ENCODE results near the gene ASPSCR1. TPM values are rescaled to one million over a fixed set of nuclear protein-coding genes. Genes with fewer than 3 reads are reported as not detected.

ASPSCR1 gene
- total RNA-seq, 2 donors from 2014 or later: 17.9 to 57.4 TPM

- TF ChIP-seq CTCF (IDR thresholded peaks at IDR 0.05) (no peak), POLR2A (IDR thresholded peaks at IDR 0.05) (no peak)
- peak overlapping the region in 1 of 4 donors; percentile 43 for H3K27ac ChIP-seq
- no peaks in the 10 kb centered on the region for H3K36me3 ChIP-seq (replicated peaks in 1 of 2; ENCODE audit: insufficient read depth in 1 of 2, low read depth in 2 of 2)
- intact Hi-C loops (cut with DNase I): no loop called here
- 2 to 6% methylated on average over 10 of the region's 10 CpGs for WGBS, 2 donors
- H3K9me3 ChIP-seq: no peaks in the 10 kb centered on the region
- peaks cover 59% of the 10 kb centered on the region for H3K4me1 ChIP-seq
- ATAC-seq: no peak
- H3K27me3 ChIP-seq: no peaks in the 10 kb centered on the region
- H3K4me3 ChIP-seq: peak overlapping the region; percentile 89 to 93
- no peak for DNase-seq
These were observed 44.5 kb downstream of the ASPSCR1 start for GRCh38 chr17:82021900-82022309.

- Histone ChIP-seq H3K9me3 (no peaks in the 10 kb centered on the region), H3K27ac (peak within 1 kb of the TSS in 3 of 4 donors; percentile 43 to 81 (median 77)), H3K36me3 (replicated peaks in 1 of 2; ENCODE audit: insufficient read depth in 1 of 2, low read depth in 2 of 2) (no peaks in the 10 kb centered on the region), H3K27me3 (no peaks in the 10 kb centered on the region), H3K4me3 (peak within 1 kb of the TSS; percentile 89 to 93), H3K4me1 (peaks cover 58% of the 10 kb centered on the region)
- intact Hi-C loops (cut with DNase I): no loop called here
- DNase-seq (no peak), ATAC-seq (no peak)
- TF ChIP-seq CTCF (IDR thresholded peaks at IDR 0.05): peak in 1 of 7 experiments; percentile 11
- TF ChIP-seq POLR2A (IDR thresholded peaks at IDR 0.05): peak; percentile 53 to 79 (median 78)
- 0% methylated on average over 9 to 51 of the region's 64 CpGs for WGBS, 2 donors
These were observed 45.0 kb downstream of the ASPSCR1 start, which contains the start of gene CENPX for GRCh38 chr17:82022310-82022980. Gene CENPX (minus strand): TSS chr17:82022878. CDS start chr17:82022861, 17 bp downstream.

- TF ChIP-seq CTCF (IDR thresholded peaks at IDR 0.05) (no peak), POLR2A (IDR thresholded peaks at IDR 0.05) (no peak)
- Histone ChIP-seq H3K9me3 (no peaks in the 10 kb centered on the region), H3K36me3 (replicated peaks in 1 of 2; ENCODE audit: insufficient read depth in 1 of 2, low read depth in 2 of 2) (no peaks in the 10 kb centered on the region), H3K27me3 (no peaks in the 10 kb centered on the region), H3K4me1 (peaks cover 52% of the 10 kb centered on the region), H3K27ac (peak within 1 kb of the TSS in 3 of 4 donors; percentile 43 to 81 (median 77)), H3K4me3 (peak within 1 kb of the TSS; percentile 89 to 93)
- peak; percentile 100 for DNase-seq
- WGBS, 2 donors: 0% methylated on average over 41 of the region's 42 CpGs; no CpG with 5 or more reads in 1 of the 2 donors
- intact Hi-C loops (cut with DNase I): no loop called here
- peak; percentile 95 for ATAC-seq
These were observed 45.6 kb downstream of the ASPSCR1 start, which contains the start of gene LRRC45 for GRCh38 chr17:82022981-82023446. Gene LRRC45 (plus strand): TSS chr17:82023305. CDS start chr17:82023644, 339 bp downstream.

- no peaks in the 10 kb centered on the region for H3K27me3 ChIP-seq
- DNase-seq (peak in 3 of 4 donors; percentile 41 to 43 (median 42)), ATAC-seq (peak; percentile 2)
- H3K4me1 ChIP-seq: peaks cover 46% of the 10 kb centered on the region
- no peaks in the 10 kb centered on the region for H3K9me3 ChIP-seq
- no peaks in the 10 kb centered on the region for H3K36me3 ChIP-seq (replicated peaks in 1 of 2; ENCODE audit: insufficient read depth in 1 of 2, low read depth in 2 of 2)
- intact Hi-C loops (cut with DNase I): no loop called here
- 2% methylated on average over 55 of the region's 55 CpGs; no CpG with 5 or more reads in 1 of the 2 donors for WGBS, 2 donors
- peak overlapping the region in 2 of 4 donors; percentile 24 to 42 for H3K27ac ChIP-seq
- H3K4me3 ChIP-seq: peak overlapping the region; percentile 78 to 83
- no peak for TF ChIP-seq CTCF (IDR thresholded peaks at IDR 0.05)
- peak in 1 of 3 donors; percentile 31 for TF ChIP-seq POLR2A (IDR thresholded peaks at IDR 0.05)
These were observed 46.2 kb downstream of the ASPSCR1 start for GRCh38 chr17:82023447-82024241.

Data from body of pancreas (tissue), 4 donors.